ENCODE measurements around the gene HECW1. TPM values are rescaled to one million over a fixed set of nuclear protein-coding genes. Genes with fewer than 3 reads are reported as not detected.

Gene HECW1
- total and polyA plus RNA-seq, 4 donors: 0.05 TPM; not detected in 3

GRCh38 chr7:43450894-43451293 is 338.4 kb downstream of the HECW1 start:
- Histone ChIP-seq H3K9me3 (ENCODE audit: control insufficient read depth in 4 of 4, low read length in 3 of 4) (no peaks in the 10 kb centered on the region), H3K27ac (ENCODE audit: low read depth in 1 of 2, low read length in 2 of 2) (no peak overlapping the region), H3K4me3 (ENCODE audit: low read depth in 1 of 3, low read length in 3 of 3) (no peak overlapping the region), H3K27me3 (ENCODE audit: control insufficient read depth in 4 of 4, insufficient read depth in 4 of 4, low read length in 3 of 4) (no peaks in the 10 kb centered on the region), H3K36me3 (ENCODE audit: control insufficient read depth in 4 of 4, insufficient read depth in 3 of 4, low read depth in 1 of 4, low read length in 3 of 4) (no peaks in the 10 kb centered on the region), H3K9ac (ENCODE audit: low read depth in 1 of 2, low read length in 2 of 2) (no peak overlapping the region), H3K4me1 (ENCODE audit: control insufficient read depth in 4 of 4, insufficient read depth in 4 of 4, low read length in 3 of 4) (no peaks in the 10 kb centered on the region)
- DNase-seq (ENCODE audit: low spot score): no peak
- 90% methylated on average over 3 of the region's 3 CpGs for WGBS
- TF ChIP-seq SP1 (IDR thresholded peaks at IDR 0.05) (no peak), GABPA (IDR thresholded peaks at IDR 0.05 in 1 of 2, conservative IDR thresholded peaks at IDR 0.05 in 1 of 2) (no peak), ATF3 (IDR thresholded peaks at IDR 0.05) (no peak), TAF1 (conservative IDR thresholded peaks at IDR 0.05) (no peak)

GRCh38 chr7:43454936-43455518 is 342.6 kb downstream of the HECW1 start:
- Histone ChIP-seq H3K9me3 (ENCODE audit: control insufficient read depth in 4 of 4, low read length in 3 of 4) (no peaks in the 10 kb centered on the region), H3K4me3 (ENCODE audit: low read depth in 1 of 3, low read length in 3 of 3) (no peak overlapping the region), H3K27me3 (ENCODE audit: control insufficient read depth in 4 of 4, insufficient read depth in 4 of 4, low read length in 3 of 4) (no peaks in the 10 kb centered on the region), H3K27ac (ENCODE audit: low read depth in 1 of 2, low read length in 2 of 2) (no peak overlapping the region), H3K9ac (ENCODE audit: low read depth in 1 of 2, low read length in 2 of 2) (no peak overlapping the region), H3K36me3 (ENCODE audit: control insufficient read depth in 4 of 4, insufficient read depth in 3 of 4, low read depth in 1 of 4, low read length in 3 of 4) (no peaks in the 10 kb centered on the region), H3K4me1 (ENCODE audit: control insufficient read depth in 4 of 4, insufficient read depth in 4 of 4, low read length in 3 of 4) (peaks cover 3 to 9% (median 8%) of the 10 kb centered on the region in 4 donors)
- WGBS: 25% methylated on average over 8 of the region's 8 CpGs
- TF ChIP-seq FOXA1 (IDR thresholded peaks at IDR 0.05) (no peak), RAD21 (IDR thresholded peaks at IDR 0.05) (peak; percentile 74 to 78), CTCF (IDR thresholded peaks at IDR 0.05; ENCODE audit: low read depth, low read length, missing input control) (peak; percentile 47), YY1 (IDR thresholded peaks at IDR 0.05) (no peak), TAF1 (conservative IDR thresholded peaks at IDR 0.05) (no peak), RXRA (IDR thresholded peaks at IDR 0.05) (no peak), FOXA2 (IDR thresholded peaks at IDR 0.05) (no peak), NR2F2 (IDR thresholded peaks at IDR 0.05) (no peak), HNF4G (IDR thresholded peaks at IDR 0.05) (no peak), SP1 (IDR thresholded peaks at IDR 0.05) (no peak), GABPA (IDR thresholded peaks at IDR 0.05 in 1 of 2, conservative IDR thresholded peaks at IDR 0.05 in 1 of 2) (no peak), MAX (IDR thresholded peaks at IDR 0.05) (no peak)
- DNase-seq (ENCODE audit: low spot score): no peak

- Histone ChIP-seq H3K4me1 (ENCODE audit: control insufficient read depth in 4 of 4, insufficient read depth in 4 of 4, low read length in 3 of 4) (peaks cover 3 to 20% (median 14%) of the 10 kb centered on the region in 4 donors), H3K27ac (ENCODE audit: low read depth in 1 of 2, low read length in 2 of 2) (no peak overlapping the region), H3K4me3 (ENCODE audit: low read depth in 1 of 3, low read length in 3 of 3) (no peak overlapping the region), H3K9me3 (ENCODE audit: control insufficient read depth in 4 of 4, low read length in 3 of 4) (no peaks in the 10 kb centered on the region), H3K27me3 (ENCODE audit: control insufficient read depth in 4 of 4, insufficient read depth in 4 of 4, low read length in 3 of 4) (no peaks in the 10 kb centered on the region), H3K9ac (ENCODE audit: low read depth in 1 of 2, low read length in 2 of 2) (no peak overlapping the region), H3K36me3 (ENCODE audit: control insufficient read depth in 4 of 4, insufficient read depth in 3 of 4, low read depth in 1 of 4, low read length in 3 of 4) (no peaks in the 10 kb centered on the region)
- TF ChIP-seq HNF4G (IDR thresholded peaks at IDR 0.05) (no peak), CTCF (IDR thresholded peaks at IDR 0.05; ENCODE audit: low read depth, low read length, missing input control) (no peak), NR2F2 (IDR thresholded peaks at IDR 0.05) (no peak), JUND (IDR thresholded peaks at IDR 0.05) (no peak), RXRA (IDR thresholded peaks at IDR 0.05) (no peak), SP1 (IDR thresholded peaks at IDR 0.05) (no peak), REST (IDR thresholded peaks at IDR 0.05) (no peak), MAX (IDR thresholded peaks at IDR 0.05) (no peak), FOXA1 (IDR thresholded peaks at IDR 0.05) (no peak), TAF1 (conservative IDR thresholded peaks at IDR 0.05) (no peak), RAD21 (IDR thresholded peaks at IDR 0.05) (no peak), HNF4A (conservative IDR thresholded peaks at IDR 0.05) (no peak), FOXA2 (IDR thresholded peaks at IDR 0.05) (no peak), EGR1 (IDR thresholded peaks at IDR 0.05; ENCODE audit: low read depth in 2 of 2) (no peak), YY1 (IDR thresholded peaks at IDR 0.05) (no peak), GABPA (IDR thresholded peaks at IDR 0.05 in 1 of 2, conservative IDR thresholded peaks at IDR 0.05 in 1 of 2) (no peak)
- 87% methylated on average over 14 of the region's 14 CpGs for WGBS
- no peak for DNase-seq (ENCODE audit: low spot score)
Measured at GRCh38 chr7:43456200-43456599, 343.8 kb downstream of the HECW1 start.
